NAMALWA (cell line): ENCODE results near the gene NR2F2.

ENCODE experiments used
- DNase-seq: peaks from one replicate; pipeline ENCODE4 v3.0.0-alpha.2; 2015; ENCODE audit warnings: low spot score

The NR2F2 gene

DNA sequence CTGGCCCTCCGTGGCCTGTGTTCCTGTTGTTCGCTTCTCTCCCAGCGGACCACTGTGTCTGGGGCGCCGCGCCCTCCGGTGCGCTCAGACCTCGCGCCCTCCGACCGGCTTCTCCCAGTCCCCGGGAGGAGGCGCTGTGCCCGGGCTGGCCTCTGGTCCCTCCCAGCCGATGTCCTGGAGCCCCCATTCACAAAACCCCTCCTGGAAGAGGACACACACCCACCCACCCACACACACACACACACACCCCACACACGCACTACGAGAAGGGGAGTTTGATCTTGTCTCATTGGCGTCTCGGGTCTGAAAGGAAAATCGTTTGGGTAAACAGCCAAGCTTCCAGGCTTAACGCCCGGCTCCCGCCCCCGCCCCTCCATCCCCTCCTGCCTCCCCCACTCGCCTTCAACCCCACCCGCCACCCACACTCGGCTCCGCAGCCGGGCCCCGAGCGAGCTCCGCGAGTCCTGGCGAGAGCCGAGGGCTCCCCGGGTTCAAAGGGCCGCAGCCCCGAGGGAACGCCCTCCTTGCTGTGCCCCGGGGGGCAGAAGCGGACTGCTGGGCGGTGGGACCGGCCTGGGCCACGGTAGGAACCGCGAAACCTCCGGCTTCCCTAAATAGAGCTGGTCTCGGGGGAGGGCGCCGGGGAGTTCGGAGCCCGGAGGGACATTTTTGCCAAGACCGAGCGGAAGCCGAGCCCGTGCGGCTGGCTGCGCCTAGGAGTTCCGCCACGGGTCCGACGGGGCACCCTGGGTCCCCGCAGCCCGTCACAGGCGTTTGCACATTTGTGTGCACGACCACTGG, 23.6 kb downstream of the NR2F2 start:
- DNase-seq, result no peak

DNA sequence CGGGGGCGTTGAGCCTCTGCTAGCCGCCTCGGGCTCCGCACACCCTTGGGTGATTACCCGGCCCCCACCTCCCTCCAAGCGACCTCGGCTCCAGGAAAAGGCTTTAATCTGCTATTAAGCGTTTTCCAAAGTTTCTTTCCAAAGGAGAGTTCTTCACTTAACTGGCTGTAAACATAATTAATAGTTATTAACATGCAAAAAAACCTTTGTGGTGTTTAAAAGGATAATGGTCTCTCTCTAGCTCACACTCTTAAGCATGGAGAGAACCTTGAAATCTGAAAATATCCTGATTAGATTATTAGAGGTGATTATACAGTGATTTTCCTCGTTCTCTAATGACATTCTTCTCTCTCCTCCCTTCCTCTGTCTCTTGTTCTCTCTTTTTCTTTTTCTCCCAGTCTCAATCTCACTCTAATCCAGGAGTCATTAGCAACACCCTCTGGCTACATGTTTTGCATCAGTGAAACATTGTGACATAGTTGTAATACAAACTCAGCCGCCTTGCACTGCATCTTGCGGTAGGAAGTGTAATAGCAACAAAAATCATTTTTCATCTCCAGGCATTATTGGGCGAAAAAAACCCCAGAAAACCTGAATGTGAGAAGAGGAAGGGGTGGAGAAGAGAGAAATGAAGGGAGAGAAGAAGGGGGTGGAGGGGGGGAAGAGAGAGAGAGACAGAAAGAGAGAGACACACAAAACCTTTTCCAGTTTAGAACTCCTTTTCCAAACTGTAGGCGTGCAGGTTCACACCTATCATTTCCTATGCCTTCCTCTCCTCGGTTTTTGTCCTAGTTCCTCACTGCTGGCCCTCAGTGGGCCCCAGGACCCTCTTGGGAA, 24.4 kb downstream of the NR2F2 start:
- DNase-seq, result no peak

DNA sequence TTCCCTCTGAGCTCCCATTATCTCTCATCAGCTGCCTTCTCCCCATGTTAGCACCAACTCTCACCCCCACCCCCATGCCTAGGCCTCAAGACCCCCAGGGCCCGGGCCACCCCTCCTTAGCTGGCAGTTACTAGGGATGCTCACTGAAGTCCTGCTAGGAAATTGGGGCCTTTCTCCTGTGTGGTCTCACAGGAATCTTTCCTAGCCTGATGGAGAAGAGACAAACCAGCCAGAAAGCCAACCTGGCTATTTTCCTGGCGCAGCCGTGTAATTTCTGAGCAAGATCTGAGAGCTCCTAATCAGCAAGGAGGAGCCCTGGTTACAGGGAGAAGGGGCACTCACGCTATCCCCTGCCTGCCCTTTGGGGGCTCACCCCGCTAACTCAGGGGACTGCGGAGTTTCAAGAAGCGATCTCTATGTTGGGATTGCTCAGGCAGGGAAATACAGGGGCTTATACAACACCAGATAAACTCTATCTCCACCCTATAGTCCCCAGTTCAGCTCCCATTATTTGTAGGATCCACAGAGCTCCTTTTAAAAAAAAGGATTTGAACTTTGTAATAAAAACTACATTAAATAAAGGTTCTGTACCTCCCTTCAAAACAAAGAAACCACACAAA, 25.2 kb downstream of the NR2F2 start:
- no peak for DNase-seq

DNA sequence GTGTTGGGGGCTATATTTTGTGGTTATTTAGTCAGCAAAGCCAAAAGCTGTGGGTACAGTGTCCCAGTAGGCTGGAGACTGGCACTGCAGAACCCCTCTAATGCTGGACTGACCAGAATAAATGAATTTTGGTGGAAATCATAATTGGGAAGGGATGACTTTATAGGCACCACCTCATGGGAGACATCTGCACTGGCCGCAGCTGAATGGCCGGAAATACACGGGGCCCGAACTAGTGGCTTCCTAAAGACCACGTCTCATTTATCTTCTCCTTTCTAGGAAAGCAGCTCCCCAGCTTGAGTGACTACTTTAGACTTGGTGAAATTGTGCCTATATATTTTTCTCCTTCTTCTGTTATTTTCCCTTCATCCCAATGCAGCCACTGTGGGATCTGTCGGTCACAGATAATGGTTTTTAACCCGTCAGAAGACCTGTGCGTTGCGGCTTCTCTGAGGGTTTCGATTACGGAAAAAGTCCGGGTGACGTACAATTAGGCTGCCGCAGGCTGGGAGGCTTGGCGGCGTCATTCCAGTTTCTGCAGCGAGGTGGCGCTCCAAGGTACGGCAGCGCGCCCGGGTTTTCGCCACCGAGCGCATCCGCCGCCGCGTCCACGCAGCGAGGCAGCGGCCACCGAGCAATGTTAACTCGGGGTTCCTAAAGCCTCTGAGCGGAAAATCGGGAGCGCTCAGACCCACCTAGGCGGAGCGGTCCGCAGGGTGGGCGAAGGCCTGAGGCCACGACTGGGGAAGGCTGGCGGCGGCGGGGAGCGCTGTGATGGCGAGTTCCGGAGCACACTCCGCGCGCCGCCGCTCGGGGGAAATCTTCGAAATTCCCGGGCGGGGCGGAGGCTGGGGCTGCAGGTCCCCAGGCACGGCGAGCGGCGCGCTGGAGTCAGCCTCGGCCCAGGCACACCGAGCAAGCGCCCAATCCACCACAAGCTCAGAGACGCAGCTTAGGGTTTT, 26.3 kb downstream of the NR2F2 start:
- no peak for DNase-seq

DNA sequence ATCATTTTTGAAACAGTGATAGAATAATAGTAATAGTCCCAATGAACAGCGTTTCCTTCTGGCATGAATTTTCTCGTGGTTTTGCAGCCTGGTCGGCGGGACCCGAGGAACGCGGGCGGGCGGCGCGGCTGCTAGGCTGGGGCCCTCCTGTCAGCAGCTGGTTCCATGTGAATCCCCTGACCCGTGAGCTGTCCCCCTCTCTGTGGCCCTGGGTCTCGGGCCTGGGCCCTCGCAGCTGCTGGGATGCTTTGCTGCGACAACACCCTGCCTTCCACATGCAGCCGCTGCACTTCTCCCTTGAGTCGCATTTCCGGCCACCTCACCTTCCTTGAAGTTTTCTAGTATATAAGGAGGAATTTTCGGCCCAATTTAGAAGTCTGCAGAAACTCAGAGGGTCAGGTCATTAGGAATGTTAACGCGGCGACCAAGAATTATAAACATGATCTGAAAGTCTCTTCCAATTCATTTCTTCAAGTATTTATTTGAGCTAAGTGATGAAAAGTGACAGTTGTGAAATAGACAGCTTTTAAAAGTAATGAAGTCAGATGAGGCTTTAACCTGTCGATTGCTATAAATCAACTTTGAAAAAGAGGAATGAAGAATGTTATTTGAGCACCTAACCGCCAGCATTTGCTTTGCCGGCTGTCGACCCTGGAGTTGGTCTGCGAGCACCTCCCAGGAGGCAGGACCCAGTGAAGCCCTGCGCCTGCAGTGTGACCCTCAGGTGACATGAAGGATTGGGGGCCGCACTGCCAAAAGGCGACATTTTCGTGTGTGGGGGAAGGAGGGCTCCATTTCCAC, 27.7 kb downstream of the NR2F2 start:
- DNase-seq, result no peak

DNA sequence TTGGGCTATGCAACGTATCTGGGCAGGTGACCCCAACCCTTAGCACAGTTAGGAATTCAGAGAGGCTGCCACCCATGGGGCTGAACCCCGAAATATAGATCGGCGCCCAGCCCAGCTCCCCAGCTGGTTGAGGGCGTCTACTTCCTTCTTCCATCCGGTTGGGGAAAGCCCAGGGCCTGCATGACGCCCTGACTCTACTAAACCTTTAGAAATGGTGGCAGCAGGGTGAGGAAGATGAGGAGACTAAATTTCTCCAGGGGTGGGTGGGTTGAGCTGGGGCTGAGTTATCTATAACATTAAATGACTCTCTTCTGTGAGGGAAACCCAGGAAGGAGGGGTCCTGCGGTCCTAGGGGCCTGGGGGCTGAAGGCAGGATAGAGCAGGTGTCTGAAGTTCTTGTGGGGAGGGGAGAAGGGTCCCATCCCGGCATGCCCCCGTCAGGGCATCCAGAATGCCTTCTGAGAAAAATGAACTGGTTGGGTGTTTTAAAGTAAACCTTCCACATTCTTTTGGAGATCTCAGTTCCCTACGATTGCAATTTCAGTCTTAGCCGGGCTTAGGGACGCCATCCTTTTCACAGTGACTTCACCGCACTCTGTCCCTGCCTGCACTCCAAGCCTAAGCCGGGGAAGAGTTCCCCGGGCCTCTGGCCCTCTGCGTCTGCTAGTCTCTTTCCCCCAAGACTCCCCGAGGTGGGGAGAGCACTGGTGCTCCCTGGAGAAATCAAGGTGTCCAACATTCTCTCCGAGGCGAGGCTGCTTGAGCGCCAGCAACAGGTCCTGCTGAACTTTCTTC, 28.5 kb downstream of the NR2F2 start:
- DNase-seq, result no peak

DNA sequence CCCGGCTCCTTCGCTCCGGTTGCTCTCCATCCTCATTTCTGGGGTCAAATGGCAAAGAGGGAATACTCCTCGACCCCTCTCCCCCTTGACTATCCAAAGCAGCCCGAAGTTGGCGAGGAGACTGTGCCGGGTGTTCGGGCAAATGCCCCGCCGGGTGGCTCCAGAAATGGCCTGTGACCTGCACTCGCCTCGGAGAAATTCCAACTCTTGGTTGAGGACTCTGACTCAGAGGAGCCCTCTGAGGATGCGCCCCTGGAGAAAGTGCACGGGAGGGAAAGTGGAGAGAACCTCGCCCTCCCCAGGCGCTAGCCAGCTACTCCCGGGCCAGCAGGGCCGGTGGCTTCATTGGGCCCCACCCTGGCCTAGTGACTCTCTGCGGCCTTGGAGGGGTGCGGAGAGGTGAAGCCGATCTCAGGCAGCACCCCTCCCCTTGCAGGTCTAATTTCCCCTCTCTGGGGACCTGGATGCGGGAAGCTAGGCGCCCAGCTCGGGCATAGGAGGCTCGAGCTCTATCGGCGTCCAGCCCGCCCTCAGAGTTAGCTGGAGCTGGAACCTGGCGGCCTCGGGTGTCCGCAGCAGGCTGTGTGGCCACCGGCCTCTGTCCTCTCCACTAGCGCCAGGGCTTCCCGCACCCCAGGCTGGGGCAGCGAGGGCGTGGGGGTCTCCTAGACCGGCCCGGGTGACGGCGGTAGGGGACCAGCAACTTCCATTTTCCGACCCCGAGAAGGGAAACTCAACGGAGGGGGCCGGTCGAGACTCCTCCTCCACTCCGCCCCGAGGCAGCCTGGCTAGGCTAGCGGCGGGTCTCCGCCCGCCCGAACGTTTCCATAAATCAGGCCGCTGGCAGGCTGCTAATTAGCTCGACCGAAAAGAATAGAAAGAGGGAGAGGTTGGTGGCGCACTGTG, 29.4 kb downstream of the NR2F2 start:
- DNase-seq, result no peak

DNA sequence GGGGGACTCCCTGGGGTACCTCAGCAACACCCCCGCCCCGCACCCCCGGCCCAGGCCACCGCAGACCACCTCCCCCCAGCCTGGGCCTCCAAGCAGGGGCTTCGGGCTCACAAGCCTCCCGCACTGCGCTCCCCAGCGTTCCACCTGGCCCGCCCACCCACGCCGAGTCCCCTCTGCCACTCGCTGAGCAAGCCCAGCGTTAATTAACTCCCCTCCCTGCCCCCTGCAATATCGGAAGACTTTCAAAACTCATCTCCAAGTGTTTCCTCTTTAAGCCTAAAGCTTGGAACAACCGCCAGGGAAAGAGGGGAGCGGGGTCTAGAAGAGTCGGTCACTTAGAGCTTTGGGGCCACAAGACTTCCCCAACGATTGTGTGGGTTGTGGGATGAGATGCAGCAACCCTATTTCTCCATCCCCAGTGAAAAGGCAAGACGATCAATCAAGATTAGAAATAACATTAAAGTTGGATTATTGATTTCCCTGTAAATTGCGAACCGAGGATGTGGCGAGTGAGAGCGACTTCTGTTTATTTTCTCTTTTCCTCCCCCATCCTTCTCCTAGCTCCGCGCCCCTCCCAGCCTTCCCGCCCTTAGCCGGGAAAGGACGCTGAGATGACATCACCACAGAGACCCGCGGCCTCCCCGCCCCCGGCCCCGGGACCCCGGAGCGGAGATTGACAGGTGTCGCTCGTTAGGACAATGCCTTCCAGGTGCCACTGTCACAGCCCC, 30.2 kb downstream of the NR2F2 start:
- no peak for DNase-seq

DNA sequence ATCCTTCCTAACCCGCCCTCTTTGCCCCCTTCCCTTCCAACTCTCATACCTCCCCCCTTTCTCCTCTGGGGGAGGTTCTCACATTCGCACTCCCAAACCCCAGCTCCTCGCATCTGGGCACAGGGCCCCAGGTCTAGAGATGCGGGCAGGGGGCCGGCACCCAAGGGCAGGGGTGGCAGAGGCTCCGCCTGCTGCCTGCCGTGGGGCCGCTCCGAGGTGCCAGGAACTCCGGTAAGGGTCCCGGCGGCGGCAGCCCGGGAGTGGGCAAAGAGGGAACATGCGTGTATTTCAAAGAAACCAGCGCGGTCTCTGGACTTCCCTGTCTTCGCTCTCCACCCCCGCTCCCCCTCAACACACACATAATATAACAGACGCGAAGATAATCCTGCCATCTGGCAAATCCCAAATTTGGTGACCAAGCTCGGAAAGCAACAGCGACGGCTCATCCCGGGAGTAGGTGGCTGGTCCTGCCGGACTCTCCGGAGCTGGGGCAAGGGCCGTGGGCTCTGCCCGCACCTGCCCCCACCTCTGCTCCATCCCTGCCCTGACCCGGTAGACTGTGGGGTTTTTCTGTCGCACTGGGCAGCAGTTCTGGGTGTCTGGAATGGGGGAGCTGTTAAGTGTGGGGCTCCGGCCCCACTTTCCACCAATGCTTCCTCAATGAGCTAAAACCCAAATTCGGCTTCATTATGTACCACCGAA, 31.0 kb downstream of the NR2F2 start:
- DNase-seq, result no peak

DNA sequence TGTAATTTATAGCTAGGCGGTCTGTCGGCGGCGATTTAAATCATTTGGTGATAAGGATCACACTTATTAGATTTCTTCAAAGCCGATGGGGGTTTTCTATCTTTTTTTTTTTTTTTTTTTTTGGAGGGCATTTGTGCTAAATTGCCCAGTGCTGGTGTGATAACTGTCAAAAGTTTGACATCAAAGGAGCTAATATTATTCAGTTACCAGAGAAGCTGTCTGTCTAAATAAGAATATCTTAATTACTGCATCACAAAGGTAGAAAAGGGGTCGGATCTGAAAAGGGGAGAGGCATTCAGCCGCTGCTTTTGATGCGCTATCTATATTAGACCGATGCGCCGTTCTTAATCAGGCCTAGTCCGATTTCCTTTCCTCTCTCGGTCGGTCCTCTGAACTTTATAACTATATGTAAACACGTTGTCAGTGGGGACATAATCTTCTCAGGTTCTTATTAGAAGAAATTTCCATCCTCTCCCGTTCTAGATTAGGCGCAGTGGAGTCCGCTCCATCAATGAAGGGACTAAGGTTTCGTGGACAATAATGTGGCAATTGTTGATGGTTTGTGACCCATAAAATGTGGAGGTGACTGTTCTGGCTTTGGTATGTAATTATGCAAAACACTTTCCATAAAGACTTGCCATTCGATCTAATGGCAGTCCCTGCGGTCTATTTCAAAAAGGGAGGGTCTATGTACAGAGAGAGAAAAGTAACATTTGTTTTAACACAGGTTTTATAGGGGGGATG, 31.7 kb downstream of the NR2F2 start:
- DNase-seq, result no peak

DNA sequence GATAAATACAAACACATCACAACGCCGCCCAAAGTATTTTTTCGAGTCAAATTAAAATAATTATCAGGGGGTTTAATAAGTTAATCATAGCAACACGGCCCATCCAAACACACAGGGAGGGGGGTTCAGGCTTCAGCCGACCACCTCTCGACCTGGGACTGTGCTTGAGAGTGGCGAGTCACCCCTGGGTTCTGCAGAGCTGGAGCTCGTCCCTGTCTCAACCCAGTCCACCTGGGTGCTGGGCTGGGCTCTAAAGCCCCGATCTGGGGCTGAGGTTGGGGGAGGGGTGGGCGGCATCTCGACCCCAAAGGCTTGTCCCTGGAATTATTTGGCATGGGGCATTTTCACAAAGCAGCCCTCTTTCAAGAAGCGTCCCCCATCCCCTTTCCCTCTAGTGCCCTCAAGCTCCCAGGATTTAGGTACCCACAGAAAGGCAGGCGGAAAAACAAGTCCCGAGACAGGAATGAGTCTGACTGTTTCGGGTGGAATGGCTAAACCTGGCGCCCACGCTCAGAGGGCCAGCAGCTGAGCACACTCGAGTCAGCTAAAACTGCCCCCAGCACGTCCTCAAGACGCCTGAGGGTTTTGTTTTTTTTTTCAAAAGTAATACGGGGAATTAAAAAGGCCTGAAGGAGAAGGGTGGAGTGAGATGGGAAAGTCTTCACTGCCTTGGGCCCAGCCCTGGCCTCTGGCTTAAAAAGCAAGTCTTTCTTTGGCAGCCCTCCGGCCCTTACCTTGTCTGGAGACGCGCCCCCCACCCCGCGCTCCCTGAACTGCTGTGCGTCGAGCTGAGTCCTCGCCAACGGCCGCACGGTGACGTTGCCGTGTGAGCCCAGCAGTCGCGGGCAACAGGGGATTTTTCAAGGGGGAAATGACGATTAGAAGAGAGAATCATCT, 32.5 kb downstream of the NR2F2 start:
- no peak for DNase-seq

DNA sequence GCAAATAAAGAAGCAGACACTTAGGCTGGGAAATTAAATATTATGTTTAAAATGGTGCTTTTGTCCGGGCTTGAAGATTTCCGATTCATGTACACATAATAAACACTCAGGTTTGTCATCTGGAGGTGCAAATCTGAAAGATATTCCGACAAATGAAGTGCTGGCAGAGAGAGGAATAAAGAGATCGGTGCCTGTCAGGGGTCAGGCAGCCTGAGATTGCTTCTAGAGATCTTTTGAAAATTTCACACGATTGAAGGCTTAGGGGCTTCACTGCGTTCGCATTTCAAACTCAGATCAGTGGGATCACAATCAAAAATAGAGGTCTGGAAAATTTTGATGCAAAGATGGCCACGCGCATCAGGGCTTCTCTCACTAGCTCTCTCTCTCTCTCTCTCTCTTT, 33.2 kb downstream of the NR2F2 start:
- no peak for DNase-seq

DNA sequence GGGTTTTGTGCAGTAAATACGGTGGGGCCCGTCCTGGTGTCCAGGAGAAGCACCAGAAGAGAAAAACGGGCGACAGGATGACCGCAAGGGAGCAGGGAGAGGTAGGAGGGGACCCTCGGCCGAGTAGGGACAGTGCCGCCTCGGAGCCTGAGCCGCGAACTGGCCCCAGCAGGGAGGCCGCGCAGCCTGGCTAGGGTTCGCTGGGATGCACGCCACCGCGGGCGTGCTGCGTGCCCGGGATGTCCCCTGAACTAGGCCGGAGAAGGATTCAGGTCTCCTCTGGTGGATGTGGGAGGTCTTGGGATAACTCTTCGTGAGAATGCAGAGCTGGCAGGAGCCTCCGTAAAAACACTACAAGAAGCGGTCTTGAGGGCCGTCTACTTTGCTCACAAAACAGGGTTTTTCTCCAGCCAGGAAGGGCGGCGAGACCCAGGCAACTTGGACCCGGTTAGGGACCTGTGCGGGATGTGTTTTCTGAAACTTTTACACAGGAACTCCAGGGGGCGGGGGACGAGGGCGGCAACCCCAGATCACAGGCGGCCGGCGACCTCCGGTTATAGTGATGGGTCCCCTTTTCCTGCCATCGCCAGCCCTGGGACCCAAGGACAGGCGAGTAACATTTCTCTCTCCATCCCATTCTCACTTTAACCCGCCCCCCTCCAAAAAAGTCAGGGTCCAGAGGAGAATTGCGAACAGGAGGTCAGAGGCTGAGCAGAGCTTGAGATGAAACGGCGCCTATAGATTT, 35.5 kb downstream of the NR2F2 start:
- no peak for DNase-seq

DNA sequence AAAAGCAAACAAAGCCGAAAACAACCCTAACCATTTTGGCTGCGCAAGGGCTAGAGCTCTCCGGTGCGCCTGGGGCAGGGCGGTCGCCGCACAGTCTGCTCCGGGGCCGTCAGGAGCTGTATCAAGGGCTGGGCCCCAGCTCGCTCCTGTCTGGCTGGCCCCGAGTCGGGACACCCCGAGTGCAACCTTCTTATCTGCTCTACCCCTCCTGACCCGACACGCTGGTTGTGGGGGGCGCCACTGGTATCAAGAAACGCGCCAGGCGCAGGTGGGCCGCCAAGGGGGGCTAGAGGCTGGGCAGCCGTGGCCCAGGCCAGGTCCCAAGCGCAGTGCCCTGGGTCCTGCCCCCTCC, 36.0 kb downstream of the NR2F2 start:
- DNase-seq, result no peak
